ENCODE data around the gene TCEAL5.
"Not testable (repeated sequence)": the region's sequence is repeated elsewhere in the genome, so short reads cannot be mapped to it uniquely, and the experiment has no call there.

Gene TCEAL5

GRCh38 chrX:103276581-103277002 lies at the start of gene TCEAL5:
Gene TCEAL5 (minus strand): TSS chrX:103276750. CDS start chrX:103274563, 2,187 bp downstream.
- Mint-ChIP-seq H3K36me3 (ENCODE audit: insufficient read depth) (peaks cover 2% of the 10 kb centered on the region), H3K4me1 (peaks cover 6% of the 10 kb centered on the region), H3K27ac (ENCODE audit: low read depth) (no peak within 1 kb of the TSS), H3K9me3 (no peaks in the 10 kb centered on the region), H3K4me3 (peak within 1 kb of the TSS; percentile 21), H3K27me3 (peaks cover 82% of the 10 kb centered on the region)
- no peak for ATAC-seq (replicated peaks; ENCODE audit: extremely low read depth, poor library complexity, severe bottlenecking)
- no peak for DNase-seq (ENCODE audit: low spot score in 2 of 2)

GRCh38 chrX:103311399-103311780 lies 34.8 kb upstream of the TCEAL5 start:
- H3K27ac Mint-ChIP-seq (ENCODE audit: low read depth) = peak overlapping the region; percentile 93
- no peaks in the 10 kb centered on the region for H3K9me3 Mint-ChIP-seq
- no peaks in the 10 kb centered on the region for H3K27me3 Mint-ChIP-seq
- H3K4me3 Mint-ChIP-seq = peak overlapping the region; percentile 79
- peaks cover 5% of the 10 kb centered on the region for H3K4me1 Mint-ChIP-seq
- H3K36me3 Mint-ChIP-seq (ENCODE audit: insufficient read depth) = peaks cover 1% of the 10 kb centered on the region
- no peak for DNase-seq (ENCODE audit: low spot score in 2 of 2)
- ATAC-seq (replicated peaks; ENCODE audit: extremely low read depth, poor library complexity, severe bottlenecking) = no peak

- Mint-ChIP-seq H3K27ac (ENCODE audit: low read depth) (peak within 1 kb of the TSS; percentile 93), H3K9me3 (no peaks in the 10 kb centered on the region), H3K36me3 (ENCODE audit: insufficient read depth) (peaks cover 1% of the 10 kb centered on the region), H3K4me1 (peaks cover 5% of the 10 kb centered on the region), H3K27me3 (no peaks in the 10 kb centered on the region), H3K4me3 (peak within 1 kb of the TSS; percentile 79)
- ATAC-seq (replicated peaks; ENCODE audit: extremely low read depth, poor library complexity, severe bottlenecking) (peak; percentile 97), DNase-seq (ENCODE audit: low spot score in 2 of 2) (peak; percentile 64 to 74)
Measured at GRCh38 chrX:103310555-103311398, 34.2 kb upstream of the TCEAL5 start, which contains the start of gene BEX2. Gene BEX2 (minus strand): TSS chrX:103310990. CDS start chrX:103309976, 1,014 bp downstream.

GRCh38 chrX:103309860-103310554 lies 33.5 kb upstream of the TCEAL5 start:
- ATAC-seq (replicated peaks; ENCODE audit: extremely low read depth, poor library complexity, severe bottlenecking) (peak; percentile 8), DNase-seq (ENCODE audit: low spot score in 2 of 2) (no peak)
- no peak overlapping the region for H3K27ac Mint-ChIP-seq (ENCODE audit: low read depth)

GRCh38 chrX:103305666-103306065 lies 29.1 kb upstream of the TCEAL5 start:
- not testable (repeated sequence) for H3K4me3 Mint-ChIP-seq; DNase-seq (ENCODE audit: low spot score in 2 of 2); H3K4me1 Mint-ChIP-seq; H3K36me3 Mint-ChIP-seq (ENCODE audit: insufficient read depth); H3K27ac Mint-ChIP-seq (ENCODE audit: low read depth); H3K9me3 Mint-ChIP-seq; ATAC-seq (replicated peaks; ENCODE audit: extremely low read depth, poor library complexity, severe bottlenecking); H3K27me3 Mint-ChIP-seq

More at GRCh38 chrX:103309860-103310554, 33.5 kb upstream of the TCEAL5 start:
- Mint-ChIP-seq H3K4me1 (peaks cover 5% of the 10 kb centered on the region), H3K36me3 (ENCODE audit: insufficient read depth) (peaks cover 3% of the 10 kb centered on the region), H3K27me3 (no peaks in the 10 kb centered on the region), H3K4me3 (peak overlapping the region; percentile 79), H3K9me3 (no peaks in the 10 kb centered on the region)

GRCh38 chrX:103304705-103305104 lies 28.2 kb upstream of the TCEAL5 start:
- Mint-ChIP-seq H3K9me3 (no peaks in the 10 kb centered on the region), H3K27ac (ENCODE audit: low read depth) (no peak overlapping the region), H3K27me3 (no peaks in the 10 kb centered on the region), H3K36me3 (ENCODE audit: insufficient read depth) (peaks cover 1% of the 10 kb centered on the region), H3K4me1 (peaks cover 4% of the 10 kb centered on the region), H3K4me3 (no peak overlapping the region)
- no peak for DNase-seq (ENCODE audit: low spot score in 2 of 2)
- ATAC-seq (replicated peaks; ENCODE audit: extremely low read depth, poor library complexity, severe bottlenecking) = no peak

GRCh38 chrX:103293118-103293517 lies 16.6 kb upstream of the TCEAL5 start:
- peaks cover 12% of the 10 kb centered on the region for H3K27me3 Mint-ChIP-seq
- no peaks in the 10 kb centered on the region for H3K9me3 Mint-ChIP-seq
- no peak overlapping the region for H3K27ac Mint-ChIP-seq (ENCODE audit: low read depth)
- H3K4me1 Mint-ChIP-seq = no peaks in the 10 kb centered on the region
- ATAC-seq (replicated peaks; ENCODE audit: extremely low read depth, poor library complexity, severe bottlenecking) (no peak), DNase-seq (ENCODE audit: low spot score in 2 of 2) (no peak)
- no peak overlapping the region for H3K4me3 Mint-ChIP-seq
- no peaks in the 10 kb centered on the region for H3K36me3 Mint-ChIP-seq (ENCODE audit: insufficient read depth)

- peaks cover 6% of the 10 kb centered on the region for H3K4me1 Mint-ChIP-seq
- DNase-seq (ENCODE audit: low spot score in 2 of 2) (no peak), ATAC-seq (replicated peaks; ENCODE audit: extremely low read depth, poor library complexity, severe bottlenecking) (no peak)
- peaks cover 75% of the 10 kb centered on the region for H3K27me3 Mint-ChIP-seq
- H3K9me3 Mint-ChIP-seq = no peaks in the 10 kb centered on the region
- no peak overlapping the region for H3K4me3 Mint-ChIP-seq
- peaks cover 2% of the 10 kb centered on the region for H3K36me3 Mint-ChIP-seq (ENCODE audit: insufficient read depth)
- no peak overlapping the region for H3K27ac Mint-ChIP-seq (ENCODE audit: low read depth)
Measured at GRCh38 chrX:103279624-103280023, 3.1 kb upstream of the TCEAL5 start.

- Mint-ChIP-seq H3K4me1 (peaks cover 6% of the 10 kb centered on the region), H3K4me3 (no peak overlapping the region), H3K27me3 (peaks cover 82% of the 10 kb centered on the region), H3K27ac (ENCODE audit: low read depth) (no peak overlapping the region), H3K36me3 (ENCODE audit: insufficient read depth) (peaks cover 2% of the 10 kb centered on the region), H3K9me3 (no peaks in the 10 kb centered on the region)
- ATAC-seq (replicated peaks; ENCODE audit: extremely low read depth, poor library complexity, severe bottlenecking) (no peak), DNase-seq (ENCODE audit: low spot score in 2 of 2) (no peak)
Measured at GRCh38 chrX:103275947-103276567, 493 bp downstream of the TCEAL5 start.

GRCh38 chrX:103274284-103274683 lies 2.3 kb downstream of the TCEAL5 start:
- ATAC-seq (replicated peaks; ENCODE audit: extremely low read depth, poor library complexity, severe bottlenecking) = no peak
- Mint-ChIP-seq H3K36me3 (ENCODE audit: insufficient read depth) (peaks cover 2% of the 10 kb centered on the region), H3K27ac (ENCODE audit: low read depth) (no peak overlapping the region), H3K9me3 (no peaks in the 10 kb centered on the region), H3K4me3 (no peak overlapping the region), H3K4me1 (peaks cover 6% of the 10 kb centered on the region), H3K27me3 (peaks cover 72% of the 10 kb centered on the region)
- no peak for DNase-seq (ENCODE audit: low spot score in 2 of 2)

- Mint-ChIP-seq H3K4me3 (no peak overlapping the region), H3K36me3 (ENCODE audit: insufficient read depth) (peaks cover 4% of the 10 kb centered on the region), H3K4me1 (peaks cover 21% of the 10 kb centered on the region), H3K27me3 (peaks cover 8% of the 10 kb centered on the region), H3K27ac (ENCODE audit: low read depth) (no peak overlapping the region), H3K9me3 (no peaks in the 10 kb centered on the region)
- no peak for ATAC-seq (replicated peaks; ENCODE audit: extremely low read depth, poor library complexity, severe bottlenecking)
- DNase-seq (ENCODE audit: low spot score in 2 of 2) = no peak
Measured at GRCh38 chrX:103258275-103258674, 18.3 kb downstream of the TCEAL5 start.

GRCh38 chrX:103256651-103257050 lies 19.9 kb downstream of the TCEAL5 start:
- Mint-ChIP-seq H3K4me3 (no peak overlapping the region), H3K36me3 (ENCODE audit: insufficient read depth) (peaks cover 4% of the 10 kb centered on the region), H3K27ac (ENCODE audit: low read depth) (no peak overlapping the region), H3K4me1 (peaks cover 21% of the 10 kb centered on the region), H3K27me3 (no peaks in the 10 kb centered on the region), H3K9me3 (no peaks in the 10 kb centered on the region)
- DNase-seq (ENCODE audit: low spot score in 2 of 2) = no peak
- ATAC-seq (replicated peaks; ENCODE audit: extremely low read depth, poor library complexity, severe bottlenecking) = no peak

Measured in central memory CD8-positive, alpha-beta T cell (primary cell).